ENCODE data around the gene SNX17.

- no peak for TF ChIP-seq POLR2A (IDR thresholded peaks at IDR 0.05)
- no peak for TF ChIP-seq CTCF (IDR thresholded peaks at IDR 0.05)
Observed at GRCh38 chr2:27323596-27324285, 46.7 kb upstream of the SNX17 start.
